ENCODE measurements around the gene AGBL3. TPM values are rescaled to one million over a fixed set of nuclear protein-coding genes. Genes with fewer than 3 reads are reported as not detected.

Gene AGBL3
- total RNA-seq, 1 donor from 2014 or later: 0.91 TPM

DNA sequence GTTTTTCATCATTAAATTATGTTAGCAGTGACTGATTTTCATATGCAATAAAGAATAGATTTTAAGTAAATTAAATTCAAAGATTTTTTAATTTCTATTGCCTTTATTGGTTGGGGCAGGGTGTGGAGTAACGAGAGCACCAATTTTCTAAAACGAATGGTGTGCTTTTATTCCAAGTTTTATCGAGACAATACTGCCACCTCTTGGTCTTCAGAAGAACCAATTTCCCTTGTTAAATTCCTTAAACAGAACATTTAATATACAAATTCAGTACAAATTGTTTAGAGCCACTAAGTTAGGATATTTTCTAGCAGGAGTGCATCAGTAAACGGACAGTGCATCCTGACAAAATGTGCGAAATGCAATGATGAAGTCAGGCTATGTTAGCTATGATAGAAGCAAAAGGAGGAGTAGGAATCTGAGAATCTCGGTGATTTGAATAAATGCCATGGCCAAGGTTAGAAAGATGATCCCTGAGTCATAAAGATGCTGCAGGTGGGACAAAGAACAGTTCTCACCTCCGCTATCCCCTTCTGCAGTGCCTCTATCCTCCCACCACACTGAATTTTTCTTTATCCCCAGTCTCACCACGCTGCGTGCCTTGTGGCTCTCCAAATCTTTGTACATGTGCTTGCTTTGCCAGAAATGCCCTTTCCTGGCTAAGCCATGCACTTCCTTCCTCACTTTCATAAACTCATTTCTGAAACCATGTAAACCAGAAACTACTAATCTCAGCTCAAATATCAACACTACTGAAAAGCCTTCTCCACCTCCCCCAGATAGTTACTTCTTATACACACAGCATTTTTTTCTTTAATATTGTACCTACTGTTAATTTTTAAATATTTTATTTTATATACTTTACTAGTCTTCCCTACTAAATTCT is 31.9 kb upstream of the AGBL3 start:
- Histone ChIP-seq H3K9me3 (ENCODE audit: insufficient read depth, low read depth, low read length) (no peaks in the 10 kb centered on the region), H3K4me3 (ENCODE audit: insufficient read depth, low read depth, low read length) (no peak overlapping the region), H3K4me1 (ENCODE audit: insufficient read depth, low read length) (no peaks in the 10 kb centered on the region), H3K36me3 (ENCODE audit: insufficient read depth, low read length) (peaks cover 77% of the 10 kb centered on the region), H3K9ac (ENCODE audit: low read length) (no peak overlapping the region), H4K20me1 (ENCODE audit: insufficient read depth, low read length) (peaks cover 59% of the 10 kb centered on the region), H3K4me2 (ENCODE audit: low read length) (no peak overlapping the region), H3K79me2 (ENCODE audit: insufficient read depth, low read length) (peaks cover 32% of the 10 kb centered on the region), H3K27ac (ENCODE audit: low read depth, low read length) (no peak overlapping the region), H2AFZ (ENCODE audit: low read depth, low read length) (no peak overlapping the region), H3K27me3 (ENCODE audit: insufficient read depth, low read length) (no peaks in the 10 kb centered on the region)
- peaks cover 21% of the 10 kb centered on the region for H3K4me1 Mint-ChIP-seq (ENCODE audit: low read depth, unreplicated experiment)
- H3K27ac Mint-ChIP-seq (ENCODE audit: unreplicated experiment): no peak overlapping the region
- DNase-seq (ENCODE audit: low read depth): no peak
- no peaks in the 10 kb centered on the region for H3K27me3 Mint-ChIP-seq (ENCODE audit: low read depth, unreplicated experiment)
- H3K9me3 Mint-ChIP-seq (ENCODE audit: unreplicated experiment): no peaks in the 10 kb centered on the region
- TF ChIP-seq, protein P1, sequence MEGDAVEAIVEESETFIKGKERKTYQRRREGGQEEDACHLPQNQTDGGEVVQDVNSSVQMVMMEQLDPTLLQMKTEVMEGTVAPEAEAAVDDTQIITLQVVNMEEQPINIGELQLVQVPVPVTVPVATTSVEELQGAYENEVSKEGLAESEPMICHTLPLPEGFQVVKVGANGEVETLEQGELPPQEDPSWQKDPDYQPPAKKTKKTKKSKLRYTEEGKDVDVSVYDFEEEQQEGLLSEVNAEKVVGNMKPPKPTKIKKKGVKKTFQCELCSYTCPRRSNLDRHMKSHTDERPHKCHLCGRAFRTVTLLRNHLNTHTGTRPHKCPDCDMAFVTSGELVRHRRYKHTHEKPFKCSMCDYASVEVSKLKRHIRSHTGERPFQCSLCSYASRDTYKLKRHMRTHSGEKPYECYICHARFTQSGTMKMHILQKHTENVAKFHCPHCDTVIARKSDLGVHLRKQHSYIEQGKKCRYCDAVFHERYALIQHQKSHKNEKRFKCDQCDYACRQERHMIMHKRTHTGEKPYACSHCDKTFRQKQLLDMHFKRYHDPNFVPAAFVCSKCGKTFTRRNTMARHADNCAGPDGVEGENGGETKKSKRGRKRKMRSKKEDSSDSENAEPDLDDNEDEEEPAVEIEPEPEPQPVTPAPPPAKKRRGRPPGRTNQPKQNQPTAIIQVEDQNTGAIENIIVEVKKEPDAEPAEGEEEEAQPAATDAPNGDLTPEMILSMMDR (IDR thresholded peaks at IDR 0.05; ENCODE audit: insufficient read depth, low read depth, low read length): peak; percentile 43
- TF ChIP-seq EZH2 (IDR thresholded peaks at IDR 0.05; ENCODE audit: insufficient read depth, low read length): no peak
- FAIRE-seq: no peak
- H3K36me3 Mint-ChIP-seq (ENCODE audit: low read depth, unreplicated experiment): peaks cover 27% of the 10 kb centered on the region
- no peak overlapping the region for H3K4me3 Mint-ChIP-seq (ENCODE audit: unreplicated experiment)

GRCh38 chr7:134957005-134957404 is 29.3 kb upstream of the AGBL3 start:
- no peak overlapping the region for H3K4me3 Mint-ChIP-seq (ENCODE audit: unreplicated experiment)
- Histone ChIP-seq H3K27ac (ENCODE audit: low read depth, low read length) (no peak overlapping the region), H4K20me1 (ENCODE audit: insufficient read depth, low read length) (peaks cover 58% of the 10 kb centered on the region), H3K4me2 (ENCODE audit: low read length) (no peak overlapping the region), H3K4me3 (ENCODE audit: insufficient read depth, low read depth, low read length) (no peak overlapping the region), H3K9me3 (ENCODE audit: insufficient read depth, low read depth, low read length) (no peaks in the 10 kb centered on the region), H3K27me3 (ENCODE audit: insufficient read depth, low read length) (no peaks in the 10 kb centered on the region), H3K79me2 (ENCODE audit: insufficient read depth, low read length) (peaks cover 16% of the 10 kb centered on the region), H3K36me3 (ENCODE audit: insufficient read depth, low read length) (peaks cover 78% of the 10 kb centered on the region), H3K4me1 (ENCODE audit: insufficient read depth, low read length) (no peaks in the 10 kb centered on the region), H3K9ac (ENCODE audit: low read length) (no peak overlapping the region), H2AFZ (ENCODE audit: low read depth, low read length) (no peak overlapping the region)
- no peaks in the 10 kb centered on the region for H3K9me3 Mint-ChIP-seq (ENCODE audit: unreplicated experiment)
- H3K4me1 Mint-ChIP-seq (ENCODE audit: low read depth, unreplicated experiment): peaks cover 22% of the 10 kb centered on the region
- TF ChIP-seq EZH2 (IDR thresholded peaks at IDR 0.05; ENCODE audit: insufficient read depth, low read length): no peak
- TF ChIP-seq, protein P1 (IDR thresholded peaks at IDR 0.05; ENCODE audit: insufficient read depth, low read depth, low read length): no peak
- FAIRE-seq (no peak), DNase-seq (ENCODE audit: low read depth) (no peak)
- peak overlapping the region; percentile 6 for H3K27ac Mint-ChIP-seq (ENCODE audit: unreplicated experiment)
- peaks cover 17% of the 10 kb centered on the region for H3K36me3 Mint-ChIP-seq (ENCODE audit: low read depth, unreplicated experiment)
- no peaks in the 10 kb centered on the region for H3K27me3 Mint-ChIP-seq (ENCODE audit: low read depth, unreplicated experiment)

DNA sequence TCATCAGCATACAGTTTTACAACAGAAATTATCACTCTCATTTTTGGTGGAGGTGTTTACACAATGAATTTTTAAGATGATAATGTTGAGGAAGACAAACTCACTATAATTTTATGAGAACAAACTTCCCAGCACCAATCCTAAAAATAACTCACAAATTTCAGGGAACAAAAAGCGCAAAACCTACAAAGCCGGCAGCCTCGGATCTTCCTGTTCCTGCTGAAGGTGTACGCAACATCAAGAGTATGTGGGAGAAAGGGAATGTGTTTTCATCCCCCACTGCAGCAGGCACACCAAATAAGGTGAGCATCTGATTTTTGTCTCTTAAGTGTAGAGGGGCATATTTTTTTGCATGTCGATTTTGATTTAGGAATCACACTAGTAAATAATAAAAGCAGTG is 26.5 kb upstream of the AGBL3 start:
- no peak for TF ChIP-seq EZH2 (IDR thresholded peaks at IDR 0.05; ENCODE audit: insufficient read depth, low read length)
- H3K9me3 ChIP-seq (ENCODE audit: insufficient read depth, low read depth, low read length): no peaks in the 10 kb centered on the region
- DNase-seq (ENCODE audit: low read depth): no peak
- no peak overlapping the region for H3K9ac ChIP-seq (ENCODE audit: low read length)
- H3K27ac Mint-ChIP-seq (ENCODE audit: unreplicated experiment): peak overlapping the region; percentile 23
- no peak overlapping the region for H3K4me2 ChIP-seq (ENCODE audit: low read length)
- FAIRE-seq: no peak
- H3K36me3 ChIP-seq (ENCODE audit: insufficient read depth, low read length): peaks cover 86% of the 10 kb centered on the region
- H3K79me2 ChIP-seq (ENCODE audit: insufficient read depth, low read length): peaks cover 12% of the 10 kb centered on the region
- H3K27ac ChIP-seq (ENCODE audit: low read depth, low read length): no peak overlapping the region
- no peak overlapping the region for H3K4me3 ChIP-seq (ENCODE audit: insufficient read depth, low read depth, low read length)
- peaks cover 21% of the 10 kb centered on the region for H3K36me3 Mint-ChIP-seq (ENCODE audit: low read depth, unreplicated experiment)
- H3K4me3 Mint-ChIP-seq (ENCODE audit: unreplicated experiment): no peak overlapping the region
- H4K20me1 ChIP-seq (ENCODE audit: insufficient read depth, low read length): peaks cover 45% of the 10 kb centered on the region
- H2AFZ ChIP-seq (ENCODE audit: low read depth, low read length): no peak overlapping the region
- H3K9me3 Mint-ChIP-seq (ENCODE audit: unreplicated experiment): no peaks in the 10 kb centered on the region
- no peaks in the 10 kb centered on the region for H3K4me1 ChIP-seq (ENCODE audit: insufficient read depth, low read length)
- H3K27me3 ChIP-seq (ENCODE audit: insufficient read depth, low read length): no peaks in the 10 kb centered on the region
- H3K4me1 Mint-ChIP-seq (ENCODE audit: low read depth, unreplicated experiment): peaks cover 20% of the 10 kb centered on the region
- H3K27me3 Mint-ChIP-seq (ENCODE audit: low read depth, unreplicated experiment): no peaks in the 10 kb centered on the region

Data from astrocyte (in vitro differentiated cells and primary cell).